SHP77 (cell line): ENCODE measurements around the gene HBEGF.

Experiments used
- DNase-seq, 2 experiments: peaks; one replicate each; lab custom pipeline; 2025; lab: John Stamatoyannopoulos, UW

Gene HBEGF

GRCh38 chr5:140336388-140336787 is 10.0 kb downstream of the HBEGF start:
- no peak for DNase-seq

GRCh38 chr5:140331638-140332037 is 14.8 kb downstream of the HBEGF start:
- DNase-seq: no peak

- no peak for DNase-seq
These were observed 16.5 kb downstream of the HBEGF start for GRCh38 chr5:140329739-140330481.

- DNase-seq: no peak
These were observed 18.2 kb downstream of the HBEGF start for GRCh38 chr5:140328036-140328764.

GRCh38 chr5:140327589-140327988 is 18.8 kb downstream of the HBEGF start:
- DNase-seq: no peak

- no peak for DNase-seq
These were observed 20.9 kb downstream of the HBEGF start for GRCh38 chr5:140325486-140325885.

GRCh38 chr5:140324617-140325241 is 21.7 kb downstream of the HBEGF start:
- no peak for DNase-seq

GRCh38 chr5:140324041-140324600 is 22.3 kb downstream of the HBEGF start:
- no peak for DNase-seq

- DNase-seq: peak; percentile 23 to 28
These were observed 23.4 kb downstream of the HBEGF start for GRCh38 chr5:140322751-140323731.

- no peak for DNase-seq
These were observed 24.6 kb downstream of the HBEGF start for GRCh38 chr5:140321796-140322195.

- no peak for DNase-seq
These were observed 26.6 kb downstream of the HBEGF start for GRCh38 chr5:140319833-140320232.

GRCh38 chr5:140318792-140319191 is 27.6 kb downstream of the HBEGF start:
- no peak for DNase-seq

GRCh38 chr5:140317859-140318258 is 28.5 kb downstream of the HBEGF start:
- DNase-seq: no peak

- no peak for DNase-seq
These were observed 33.6 kb downstream of the HBEGF start for GRCh38 chr5:140312791-140313189.

- no peak for DNase-seq
These were observed 34.2 kb downstream of the HBEGF start for GRCh38 chr5:140312067-140312790.

- no peak for DNase-seq
These were observed 35.4 kb downstream of the HBEGF start for GRCh38 chr5:140311011-140311467.

- no peak for DNase-seq
These were observed 36.0 kb downstream of the HBEGF start for GRCh38 chr5:140310434-140310833.

- DNase-seq: no peak
These were observed 36.6 kb downstream of the HBEGF start for GRCh38 chr5:140309706-140310249.

GRCh38 chr5:140305471-140305870 is 40.9 kb downstream of the HBEGF start:
- no peak for DNase-seq

- DNase-seq: no peak
These were observed 42.4 kb downstream of the HBEGF start for GRCh38 chr5:140303966-140304365.
